Adrenal gland (tissue), 5 donors: ENCODE data around the gene ATG4B.

Experiments
- POLR2A ChIP-seq, 2 donors: fragments of 450-650 bp; IDR thresholded peaks; one replicate each; pipeline ENCODE4 v1.6.1; 2017; ENCODE audit warnings: antibody characterized with exemption in 2 of 2, mild to moderate bottlenecking in 2 of 2, moderate library complexity in 1 of 2
- TF ChIP-seq, protein P1 (sequence below), 6 experiments: fragments of 450-650 bp in 4 of 6; fragments of 200-600 bp in 2 of 6; sonication (generic) in 1 of 6; IDR thresholded peaks; 1 replicate in 5 of 6; 2 replicates in 1 of 6; pipeline versions ENCODE4 v1.5.1 to v1.8.0; 2016 to 2021; ENCODE audit warnings: antibody characterized with exemption in 6 of 6, mild to moderate bottlenecking in 2 of 6, moderate library complexity in 1 of 6
- donor health status: DM: no; HTN: no; CAD: no.

GRCh38 chr2:241655516-241656189 lies 18.2 kb downstream of the ATG4B start:
- TF ChIP-seq, protein P1, sequence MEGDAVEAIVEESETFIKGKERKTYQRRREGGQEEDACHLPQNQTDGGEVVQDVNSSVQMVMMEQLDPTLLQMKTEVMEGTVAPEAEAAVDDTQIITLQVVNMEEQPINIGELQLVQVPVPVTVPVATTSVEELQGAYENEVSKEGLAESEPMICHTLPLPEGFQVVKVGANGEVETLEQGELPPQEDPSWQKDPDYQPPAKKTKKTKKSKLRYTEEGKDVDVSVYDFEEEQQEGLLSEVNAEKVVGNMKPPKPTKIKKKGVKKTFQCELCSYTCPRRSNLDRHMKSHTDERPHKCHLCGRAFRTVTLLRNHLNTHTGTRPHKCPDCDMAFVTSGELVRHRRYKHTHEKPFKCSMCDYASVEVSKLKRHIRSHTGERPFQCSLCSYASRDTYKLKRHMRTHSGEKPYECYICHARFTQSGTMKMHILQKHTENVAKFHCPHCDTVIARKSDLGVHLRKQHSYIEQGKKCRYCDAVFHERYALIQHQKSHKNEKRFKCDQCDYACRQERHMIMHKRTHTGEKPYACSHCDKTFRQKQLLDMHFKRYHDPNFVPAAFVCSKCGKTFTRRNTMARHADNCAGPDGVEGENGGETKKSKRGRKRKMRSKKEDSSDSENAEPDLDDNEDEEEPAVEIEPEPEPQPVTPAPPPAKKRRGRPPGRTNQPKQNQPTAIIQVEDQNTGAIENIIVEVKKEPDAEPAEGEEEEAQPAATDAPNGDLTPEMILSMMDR (IDR thresholded peaks at IDR 0.05) = no peak
- no peak for TF ChIP-seq POLR2A (IDR thresholded peaks at IDR 0.05)
